GM18951 (cell line): Measurements from ENCODE around the gene NME9.

Experiments used
- POLR2A ChIP-seq: IDR thresholded peaks from 4 replicates; pipeline ENCODE4 v1.6.1; 2011; ENCODE audit warnings: mild to moderate bottlenecking; ENCODE audit not compliant: insufficient read length, insufficient read depth; ENCODE audit errors: extremely low read depth
- in situ Hi-C: fragments of 300-500 bp; cut with MboI; formaldehyde crosslinking; loops from one replicate; pipeline ENCODE4 v1.12.0; 2022; ENCODE audit warnings: low sequenced_read_pairs, mixed read lengths, inconsistent platforms; ENCODE audit not compliant: unreplicated experiment

The NME9 gene

GRCh38 chr3:138271189-138271794 is 58.4 kb downstream of the NME9 start:
- in situ Hi-C loops = no loop called here
- TF ChIP-seq POLR2A = no peak

- in situ Hi-C loops = no loop called here
- TF ChIP-seq POLR2A = no peak
Measured at GRCh38 chr3:138270245-138270644, 59.4 kb downstream of the NME9 start.

GRCh38 chr3:138267083-138267482 is 62.6 kb downstream of the NME9 start:
- no peak for TF ChIP-seq POLR2A
- in situ Hi-C loops = no loop called here

GRCh38 chr3:138265745-138266144 is 63.9 kb downstream of the NME9 start:
- in situ Hi-C loops = no loop called here
- TF ChIP-seq POLR2A = no peak

GRCh38 chr3:138263104-138263503 is 66.5 kb downstream of the NME9 start:
- in situ Hi-C loops = no loop called here
- TF ChIP-seq POLR2A = no peak

GRCh38 chr3:138260611-138261010 is 69.0 kb downstream of the NME9 start:
- in situ Hi-C loops = no loop called here
- TF ChIP-seq POLR2A = no peak

GRCh38 chr3:138259126-138259525 is 70.5 kb downstream of the NME9 start:
- TF ChIP-seq POLR2A = no peak

GRCh38 chr3:138257986-138258385 is 71.7 kb downstream of the NME9 start:
- TF ChIP-seq POLR2A = no peak
- in situ Hi-C loops = no loop called here

More at GRCh38 chr3:138259126-138259525, 70.5 kb downstream of the NME9 start:
- in situ Hi-C loops = no loop called here

- no peak for TF ChIP-seq POLR2A
- in situ Hi-C loops = no loop called here
Measured at GRCh38 chr3:138256022-138256421, 73.6 kb downstream of the NME9 start.

- no peak for TF ChIP-seq POLR2A
- in situ Hi-C loops = no loop called here
Measured at GRCh38 chr3:138254216-138254615, 75.4 kb downstream of the NME9 start.

GRCh38 chr3:138253609-138254008 is 76.0 kb downstream of the NME9 start:
- in situ Hi-C loops = no loop called here
- TF ChIP-seq POLR2A = no peak
